GM12891 (cell line): Measurements from ENCODE around the gene PVR.

ENCODE experiments used
- POLR2A ChIP-seq: IDR thresholded peaks from 2 replicates; pipeline ENCODE4 v1.6.1; 2011; ENCODE audit warnings: low read depth, low read length, control low read depth
- POLR2AphosphoS5 ChIP-seq: IDR thresholded peaks from 2 replicates; pipeline ENCODE4 v1.6.1; 2011; ENCODE audit warnings: low read depth, low read length, control low read depth

- TF ChIP-seq POLR2AphosphoS5 (no peak), POLR2A (no peak)
These were observed 34.5 kb upstream of the PVR start for GRCh38 chr19:44609219-44609618.
